HG03378 (cell line): ENCODE data around the gene AGMO.

ENCODE experiments used
- ATAC-seq: cut with Tn5 transposase; IDR thresholded peaks from one replicate; pipeline ENCODE4 v1.9.1; 2021; ENCODE audit warnings: mild to moderate bottlenecking, moderate library complexity; ENCODE audit not compliant: unreplicated experiment

AGMO gene

DNA sequence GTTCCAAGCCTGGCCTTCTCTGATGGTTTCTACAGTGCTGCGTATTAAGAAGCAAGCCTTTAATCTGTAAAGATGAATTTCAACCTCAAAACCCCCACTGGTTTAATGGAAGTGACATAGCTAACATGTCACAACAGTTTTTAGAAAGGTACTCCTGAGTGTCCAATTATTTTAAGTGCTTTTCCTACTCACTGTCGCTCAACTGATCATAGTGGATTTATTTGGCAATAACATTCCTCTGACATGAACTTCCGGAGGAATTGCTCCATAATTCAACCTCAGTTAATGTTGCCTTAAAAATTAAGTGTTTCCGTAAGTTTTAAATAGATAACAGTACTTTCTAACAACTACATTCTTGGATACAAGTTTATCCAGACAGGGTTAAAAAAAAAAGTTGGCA, 57.5 kb downstream of the AGMO start:
- no peak for ATAC-seq

DNA sequence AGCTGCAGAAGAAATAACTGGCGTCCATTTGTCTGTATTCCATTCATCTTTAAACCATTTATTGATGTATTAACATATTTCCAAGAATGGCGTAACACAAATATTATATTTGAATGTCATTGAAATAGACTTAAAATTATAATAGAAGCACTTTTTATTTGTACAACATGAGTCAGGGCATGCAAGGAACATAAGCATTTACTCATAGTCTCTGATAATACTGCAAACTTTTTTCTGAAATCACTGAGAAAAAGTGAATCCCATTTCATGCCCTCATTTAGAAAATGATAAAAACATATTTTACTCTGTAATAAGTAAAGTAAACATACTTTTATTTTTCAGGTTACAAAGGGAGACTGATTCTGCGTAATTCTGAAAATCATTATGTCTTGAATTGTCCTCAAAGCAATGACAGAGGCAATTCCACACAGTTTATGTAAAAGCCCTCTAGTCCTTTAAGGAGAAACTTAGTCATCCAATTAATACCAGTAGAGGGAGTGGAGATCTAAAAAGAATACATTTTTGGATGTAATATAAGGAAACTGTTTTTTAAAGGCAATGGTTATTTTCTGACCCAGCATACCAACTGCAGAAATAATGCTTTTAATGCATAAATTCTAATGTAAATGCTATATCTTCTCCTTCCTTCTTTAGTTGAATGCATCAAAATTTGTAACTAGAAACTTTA, 58.1 kb downstream of the AGMO start:
- no peak for ATAC-seq

DNA sequence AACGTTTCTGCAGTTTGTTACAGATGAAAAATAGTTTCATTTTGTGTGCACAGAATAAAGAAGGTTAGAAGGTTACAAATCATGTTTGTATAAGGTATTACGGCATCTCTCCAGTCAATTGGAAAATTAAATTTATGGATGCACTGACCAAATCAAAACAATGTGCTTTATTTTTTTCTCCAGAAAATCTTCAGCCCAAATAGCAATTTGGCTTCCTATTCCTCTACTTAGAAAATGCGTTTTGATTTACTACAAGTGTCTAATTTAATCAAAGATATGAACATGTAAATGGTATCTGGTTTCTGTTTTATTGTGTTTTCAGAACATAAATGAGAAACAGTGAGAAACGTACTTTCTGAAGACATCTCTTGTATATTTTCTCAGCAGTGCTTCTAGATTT, 63.4 kb downstream of the AGMO start:
- ATAC-seq = no peak

DNA sequence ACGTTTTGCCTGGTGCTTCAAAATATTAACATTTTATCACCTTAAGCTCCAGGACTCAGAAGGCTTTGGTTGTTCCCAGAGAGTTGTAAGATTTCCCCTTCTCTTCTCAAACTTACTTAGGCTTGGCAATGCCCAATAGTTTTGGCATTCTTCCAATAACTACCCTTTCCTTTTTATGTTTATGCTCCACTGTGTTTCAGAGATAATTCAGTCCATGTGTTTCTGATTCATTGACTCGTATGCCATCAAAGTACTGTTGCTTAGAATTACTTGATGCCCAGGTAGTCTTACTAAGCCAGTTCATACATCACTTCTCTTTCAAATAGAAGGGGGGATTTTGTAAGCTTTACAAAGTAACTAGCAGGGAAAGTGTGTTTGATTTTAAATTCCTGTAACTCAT, 66.6 kb downstream of the AGMO start:
- no peak for ATAC-seq

DNA sequence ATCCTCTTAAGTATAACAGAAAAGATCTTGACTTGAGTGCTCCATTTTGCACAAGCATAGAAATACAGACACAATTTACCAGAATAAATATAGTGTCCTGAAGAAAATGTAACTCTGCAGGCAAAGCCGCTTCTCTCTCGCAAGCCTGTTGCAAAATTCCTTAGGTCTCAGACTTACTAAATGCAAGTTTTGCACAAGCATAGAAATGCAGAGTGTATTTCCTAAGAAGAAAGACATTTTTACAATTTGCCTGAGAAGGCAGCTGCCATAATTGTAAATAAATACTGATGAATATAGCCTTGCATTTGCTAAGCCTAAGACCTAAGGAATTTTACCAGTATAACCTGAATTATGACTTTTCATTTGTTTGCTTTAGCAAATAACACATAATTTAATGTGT, 67.1 kb downstream of the AGMO start:
- no peak for ATAC-seq

DNA sequence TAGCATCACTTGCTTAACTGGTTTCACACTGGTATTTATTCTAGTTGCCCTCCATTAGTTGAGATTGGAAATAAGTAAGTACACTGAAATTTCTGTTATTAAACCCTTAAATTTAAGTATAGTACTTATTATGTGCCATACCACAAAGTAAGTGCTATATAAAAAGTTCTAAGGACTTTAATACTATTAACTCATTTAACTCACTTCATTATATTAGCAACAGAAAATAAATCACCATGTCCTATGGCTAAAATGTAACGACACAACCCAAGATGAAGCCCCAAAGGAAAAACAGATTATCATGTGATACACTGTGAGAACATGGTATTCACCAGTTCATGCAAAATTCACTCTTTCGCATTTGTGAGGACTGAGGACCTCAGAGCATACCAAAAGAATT, 70.5 kb downstream of the AGMO start:
- no peak for ATAC-seq

DNA sequence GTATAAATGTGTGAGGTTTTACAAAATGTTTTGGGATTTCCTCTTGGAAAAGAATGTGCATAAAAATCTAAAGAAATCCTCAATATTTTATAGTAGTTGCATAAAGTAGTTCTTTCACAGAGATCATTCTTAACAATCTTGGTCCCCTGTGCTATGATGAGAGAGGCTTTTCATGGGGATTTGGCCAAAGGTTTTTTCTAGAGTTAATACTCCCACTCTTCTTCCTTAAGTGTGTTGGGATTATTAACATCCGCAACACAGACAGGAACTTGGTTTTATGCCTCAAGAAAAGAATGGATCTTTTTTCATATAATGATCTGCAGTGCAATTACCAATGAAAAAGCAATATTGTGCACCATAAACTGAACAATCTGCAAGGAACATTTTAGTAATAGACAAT, 71.5 kb downstream of the AGMO start:
- no peak for ATAC-seq

DNA sequence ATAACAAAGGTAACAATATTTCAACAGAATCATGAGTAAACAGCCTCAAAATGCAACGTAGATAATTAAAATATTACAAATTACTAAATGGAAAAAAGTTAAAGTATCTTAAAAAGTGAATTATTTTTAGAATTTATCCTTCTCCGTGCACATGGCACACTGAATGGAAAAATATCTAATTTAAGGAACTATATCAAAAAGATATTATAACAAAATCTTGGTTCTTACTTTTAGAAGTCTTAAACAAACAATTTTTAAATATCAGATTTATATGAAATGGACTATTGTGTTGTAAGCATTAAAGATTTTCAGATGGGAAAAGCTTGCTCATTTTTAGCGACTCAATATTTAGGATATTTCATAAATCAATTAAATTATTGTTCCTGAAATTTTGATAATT, 72.0 kb downstream of the AGMO start:
- no peak for ATAC-seq

DNA sequence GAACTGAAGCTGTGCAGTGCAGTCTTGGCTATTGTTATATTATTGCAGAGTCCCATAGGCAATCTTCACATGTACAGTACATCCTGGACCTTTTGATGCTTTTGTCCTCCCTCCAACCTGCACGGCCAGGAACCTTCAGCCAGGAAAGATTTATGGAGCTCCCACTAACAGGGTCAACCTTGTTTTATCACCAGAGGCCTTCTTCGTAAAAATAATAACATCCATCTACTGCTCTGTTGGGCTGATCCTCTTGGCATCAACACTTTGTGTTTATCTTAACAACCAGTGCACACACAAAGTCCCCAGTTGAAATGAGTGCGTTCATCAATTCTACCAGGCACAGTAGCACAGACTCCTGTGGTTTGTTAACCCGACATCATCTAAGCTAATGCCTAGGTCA, 72.4 kb downstream of the AGMO start:
- ATAC-seq = no peak

DNA sequence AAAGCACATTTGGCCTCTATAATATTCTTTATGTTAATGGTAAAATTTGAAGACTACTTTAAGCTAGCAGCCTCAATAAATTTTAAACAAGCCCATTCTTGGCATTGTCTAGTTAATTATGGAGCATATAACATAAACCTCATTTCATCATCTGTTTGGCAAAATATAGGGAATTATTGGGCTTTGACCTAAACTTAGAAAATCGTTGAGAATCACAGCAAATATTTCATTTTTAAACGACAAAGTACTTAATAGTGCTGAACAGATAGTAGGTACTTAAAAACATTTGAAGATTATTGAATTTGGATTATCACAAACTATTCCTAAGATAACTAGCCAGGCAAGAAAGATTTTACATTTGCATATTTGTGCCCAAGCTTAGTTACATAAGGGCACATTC, 73.4 kb downstream of the AGMO start:
- no peak for ATAC-seq

DNA sequence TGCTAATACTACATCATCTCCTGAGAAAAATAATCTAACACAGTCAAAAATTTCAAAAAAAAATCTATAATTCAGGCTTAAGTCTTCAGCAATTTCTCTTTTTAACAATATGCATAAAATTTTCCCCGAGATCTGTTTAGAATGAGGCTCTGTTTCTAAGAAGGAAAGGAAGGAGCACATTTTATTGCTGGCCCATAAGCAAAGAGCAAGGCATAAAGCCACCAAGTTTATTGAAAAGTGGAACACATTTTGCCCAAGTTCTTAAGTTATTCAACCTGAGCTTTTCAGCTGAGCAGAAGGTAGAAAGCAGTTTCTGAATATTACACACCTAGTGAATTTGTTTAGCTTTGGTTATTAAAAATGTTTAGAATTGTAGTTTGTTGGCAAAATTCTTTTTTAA, 73.9 kb downstream of the AGMO start:
- no peak for ATAC-seq

DNA sequence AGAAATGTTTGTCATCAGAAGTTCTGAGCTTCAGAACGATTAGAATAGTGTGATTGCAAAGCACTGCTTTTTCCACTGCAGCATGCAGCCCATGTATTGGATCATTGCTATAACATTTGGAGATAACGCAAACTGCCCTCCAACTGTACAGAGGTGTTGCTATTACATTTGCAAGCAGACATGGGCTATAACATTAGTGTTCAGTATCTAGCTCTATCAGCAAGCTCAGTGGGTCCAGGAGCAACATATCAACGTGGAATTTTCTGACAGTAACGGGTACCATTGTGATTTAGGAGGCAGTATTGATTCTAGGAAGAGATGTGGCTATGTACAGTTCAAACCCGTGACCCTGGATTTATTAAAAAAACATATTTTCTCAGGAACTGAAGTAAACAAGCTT, 75.8 kb downstream of the AGMO start:
- ATAC-seq = no peak

DNA sequence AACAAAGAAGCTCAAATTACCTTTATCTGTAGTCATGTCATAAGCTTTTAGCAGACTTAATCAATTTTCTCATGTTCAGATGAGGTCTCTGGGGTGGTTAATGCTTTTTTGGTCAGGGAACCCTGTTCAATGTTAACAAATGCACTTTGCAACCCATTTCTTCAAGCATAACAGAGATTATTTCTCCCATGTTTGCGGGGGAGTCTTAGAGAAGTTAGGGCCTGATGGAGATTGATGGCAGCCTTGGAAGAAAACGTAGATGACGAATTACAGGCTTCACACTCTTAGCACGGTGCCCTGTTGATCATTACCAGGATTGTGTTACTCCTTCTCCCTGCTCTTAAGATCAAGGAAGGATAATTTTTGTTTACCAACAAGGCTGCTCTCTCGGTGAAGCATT, 76.4 kb downstream of the AGMO start:
- ATAC-seq = no peak

DNA sequence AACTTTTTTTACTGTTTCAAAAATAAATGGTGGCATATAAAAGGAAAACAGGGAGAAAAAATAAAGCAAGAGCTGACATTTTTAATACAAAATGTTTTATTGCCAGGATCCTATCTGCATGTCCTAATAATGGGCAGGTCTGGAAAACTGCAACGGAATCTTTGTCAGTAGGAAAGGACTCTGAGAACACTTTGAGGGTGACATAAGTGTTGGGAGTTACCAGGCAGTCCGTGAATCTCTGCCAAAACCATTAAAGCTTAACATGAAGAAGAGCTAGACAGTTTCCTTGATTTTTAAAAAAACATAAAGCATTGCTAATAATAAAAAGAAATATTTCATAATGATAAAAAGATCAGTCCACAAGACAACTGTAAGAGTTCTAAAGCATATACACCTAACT, 80.7 kb downstream of the AGMO start:
- no peak for ATAC-seq

DNA sequence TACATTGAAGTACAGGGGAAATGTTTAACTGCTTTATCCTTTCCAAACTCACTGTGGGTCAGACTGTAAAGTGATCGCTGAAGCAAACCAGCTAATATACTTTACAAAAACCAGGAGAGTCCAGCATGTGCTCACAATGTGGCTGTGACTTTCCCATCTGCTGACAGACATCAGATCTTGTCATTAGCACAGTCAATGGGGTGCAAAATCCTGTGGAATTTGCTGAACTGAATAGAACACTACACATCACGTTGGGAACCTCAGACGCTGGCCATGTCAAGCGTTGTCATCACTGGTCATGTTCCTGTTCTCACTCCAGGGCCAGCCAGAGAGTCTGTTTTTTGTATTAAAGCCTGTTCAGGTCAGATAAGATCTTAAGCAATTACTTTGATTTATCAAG, 83.4 kb downstream of the AGMO start:
- ATAC-seq = no peak

DNA sequence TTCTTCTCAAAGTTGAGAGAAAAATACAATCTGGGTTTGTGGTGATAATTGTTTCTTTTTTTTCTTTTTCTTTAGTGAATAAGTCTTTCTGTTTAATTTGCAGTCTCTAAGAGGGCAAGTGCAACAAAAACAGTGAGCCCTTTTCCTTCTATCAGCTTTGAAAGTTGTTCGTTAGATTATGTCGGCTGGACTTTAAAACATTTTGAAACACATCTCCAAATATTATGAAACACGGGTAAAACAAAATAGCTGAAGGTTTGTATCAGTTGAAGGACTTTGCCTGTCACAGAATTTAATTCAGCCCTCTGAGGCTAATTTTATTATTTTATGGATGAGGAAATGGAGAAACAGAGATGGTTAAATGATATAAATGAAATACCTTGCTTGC, 85.3 kb downstream of the AGMO start:
- no peak for ATAC-seq

DNA sequence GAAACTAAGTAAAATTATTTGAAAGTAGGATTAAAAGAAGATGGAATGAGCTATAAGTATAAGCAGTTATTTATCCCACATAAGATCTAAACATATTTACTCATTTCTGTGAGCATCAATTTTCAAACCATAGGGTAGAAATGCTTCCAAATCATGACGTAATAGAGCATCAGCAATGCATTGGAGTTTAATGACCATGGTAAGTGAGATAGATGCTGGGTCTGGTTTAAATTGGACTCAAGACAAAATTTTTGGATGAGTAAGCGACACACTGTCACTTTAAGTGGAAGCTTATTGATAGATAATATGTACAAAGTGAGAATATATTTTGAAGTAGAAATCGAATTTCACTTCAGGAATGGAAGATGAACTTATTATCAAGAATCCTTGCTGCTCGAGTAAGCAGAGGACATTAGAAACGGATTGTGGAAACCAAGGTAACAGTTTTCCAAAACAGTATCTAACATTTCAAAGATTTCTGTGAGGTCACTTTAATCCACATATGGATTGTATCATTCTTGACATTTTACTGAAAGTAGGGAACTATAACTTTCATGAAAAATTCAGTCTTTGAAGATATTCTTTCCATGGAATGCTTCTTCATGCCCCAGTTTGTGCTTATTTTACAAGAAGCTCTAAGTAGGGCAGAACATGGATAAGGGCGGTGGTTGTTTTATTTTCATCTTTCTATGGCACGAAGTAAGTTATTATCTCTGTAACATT, 85.8 kb downstream of the AGMO start:
- no peak for ATAC-seq

DNA sequence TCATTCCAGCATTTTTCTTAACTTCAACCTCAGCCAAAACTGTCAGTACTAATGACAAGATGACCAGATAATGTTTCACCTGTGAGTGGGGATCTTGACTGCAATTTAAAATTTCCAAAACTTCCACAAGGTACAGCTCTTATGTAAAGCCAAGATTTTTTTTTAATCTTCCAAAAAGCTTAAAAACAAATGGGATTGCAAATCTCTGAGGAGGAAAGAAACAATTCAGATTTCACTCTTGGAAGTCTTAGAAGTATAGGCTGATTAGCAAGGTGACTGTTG, 90.2 kb downstream of the AGMO start:
- no peak for ATAC-seq

DNA sequence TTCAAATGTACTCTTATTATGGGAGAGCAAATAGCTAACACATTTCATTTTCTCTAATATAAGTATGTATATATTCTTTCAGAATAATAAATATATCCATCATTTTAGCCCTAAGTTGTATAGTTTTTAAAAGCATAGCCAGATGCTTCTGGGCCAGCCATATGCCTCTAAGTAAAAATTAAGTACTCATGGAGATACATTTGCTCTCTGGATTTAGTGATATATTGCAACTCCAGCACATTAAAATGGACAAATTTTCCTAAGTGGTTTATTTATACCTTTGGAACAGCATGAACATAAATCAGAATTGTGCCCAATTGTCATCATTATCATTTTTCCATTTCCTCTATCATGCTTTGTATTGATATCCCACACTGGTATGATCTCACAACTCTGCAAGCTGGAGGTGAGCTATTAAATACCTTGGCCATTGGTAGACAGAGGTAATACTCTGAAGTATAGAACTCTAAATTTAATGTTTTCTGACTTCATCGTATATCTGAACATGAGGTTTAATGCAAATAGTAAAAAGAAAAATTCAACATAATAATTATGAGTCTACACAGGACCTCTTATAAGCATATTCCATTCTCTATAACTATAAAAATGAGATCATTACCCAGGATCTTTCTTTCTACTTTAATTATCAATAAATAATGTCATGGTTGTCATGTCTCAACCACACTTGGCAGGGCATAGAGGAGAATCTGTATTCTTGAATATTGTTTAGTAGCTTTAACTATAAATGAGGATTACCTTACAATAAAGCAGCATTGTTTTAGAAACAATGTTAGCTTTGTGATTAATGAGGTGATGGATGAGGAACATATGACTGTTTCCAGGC, 90.8 kb downstream of the AGMO start:
- no peak for ATAC-seq

DNA sequence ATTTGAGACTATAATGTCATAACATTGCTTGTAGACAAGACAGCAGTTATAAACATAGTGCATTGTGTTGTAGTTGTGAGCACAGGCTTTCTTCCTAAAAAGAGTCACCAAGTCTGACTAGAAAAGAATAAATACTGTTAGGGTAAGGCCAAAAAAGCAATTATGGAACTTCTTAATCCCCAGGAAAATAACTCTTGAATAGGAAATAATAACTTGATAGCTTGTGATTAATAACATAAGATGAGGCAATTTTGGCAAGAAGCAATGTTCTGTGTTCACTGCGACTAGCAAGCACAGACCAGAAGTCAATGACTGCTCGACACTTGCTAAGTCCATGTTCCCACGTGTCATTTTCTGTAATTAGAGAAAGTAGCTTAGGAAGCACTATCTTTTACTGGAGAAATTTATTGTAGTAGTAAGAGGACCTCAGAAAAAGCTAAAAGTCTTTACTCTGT, 97.1 kb downstream of the AGMO start:
- ATAC-seq = no peak

DNA sequence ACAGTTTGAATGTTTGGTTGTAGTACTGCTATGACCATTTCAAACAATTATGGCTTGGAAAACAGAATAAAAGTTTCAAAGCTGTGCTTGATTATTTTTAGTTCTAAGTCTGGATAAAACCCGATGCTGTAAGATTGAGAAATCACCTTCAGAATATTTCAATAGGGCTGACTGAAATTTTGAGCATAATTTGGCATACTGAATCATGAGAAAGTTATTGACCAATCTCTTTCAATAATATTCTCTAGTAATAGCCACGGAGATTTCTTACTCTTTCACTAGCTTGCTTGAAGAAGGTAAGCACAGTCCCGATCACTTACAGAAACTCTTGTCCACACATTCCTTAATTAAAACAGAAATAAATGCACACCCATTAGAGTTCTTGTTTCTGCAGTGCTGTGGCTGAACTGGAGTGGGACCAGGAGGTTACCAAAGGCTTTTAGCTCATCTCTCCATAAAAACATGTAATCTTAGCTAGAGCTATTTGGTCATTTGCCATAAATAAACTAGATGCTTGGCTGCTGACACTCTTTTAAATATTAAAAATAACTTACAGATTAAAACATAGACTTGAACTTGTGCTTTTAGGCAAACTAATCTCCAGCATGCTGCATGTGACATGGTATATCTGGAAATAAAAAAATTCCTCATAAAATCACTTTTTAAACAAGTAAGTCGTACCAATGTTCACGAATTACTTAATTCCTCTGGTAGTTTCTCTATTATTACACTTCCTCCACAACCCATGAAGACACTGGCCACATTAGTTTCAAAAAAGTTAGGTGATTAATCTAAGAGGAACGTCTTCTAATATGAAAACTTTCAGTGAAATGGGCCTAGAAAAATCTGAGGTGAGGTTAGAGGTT, 97.8 kb downstream of the AGMO start:
- no peak for ATAC-seq
